Measurements from ENCODE around the gene CDS1.

DNA sequence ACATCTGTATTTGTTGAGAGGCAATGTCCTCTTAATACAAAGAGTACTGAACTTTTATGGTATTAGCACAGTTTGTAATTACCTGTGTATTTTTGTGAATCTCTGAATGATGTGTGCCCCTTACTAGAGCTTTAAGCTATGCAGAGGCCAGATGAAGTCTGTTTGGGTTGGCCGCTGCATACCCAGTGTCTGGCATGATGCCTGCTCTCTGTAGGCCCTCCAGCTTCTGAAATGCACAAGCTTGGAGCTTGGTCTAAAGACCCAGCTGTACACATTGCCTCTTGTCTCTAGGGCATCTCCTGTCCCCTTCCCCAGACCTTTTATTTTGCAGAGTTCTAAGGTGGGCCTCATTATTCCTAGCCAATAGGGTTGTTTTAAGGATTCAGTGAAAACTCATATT lies 68.6 kb downstream of the CDS1 start:
- TF ChIP-seq, protein P1, sequence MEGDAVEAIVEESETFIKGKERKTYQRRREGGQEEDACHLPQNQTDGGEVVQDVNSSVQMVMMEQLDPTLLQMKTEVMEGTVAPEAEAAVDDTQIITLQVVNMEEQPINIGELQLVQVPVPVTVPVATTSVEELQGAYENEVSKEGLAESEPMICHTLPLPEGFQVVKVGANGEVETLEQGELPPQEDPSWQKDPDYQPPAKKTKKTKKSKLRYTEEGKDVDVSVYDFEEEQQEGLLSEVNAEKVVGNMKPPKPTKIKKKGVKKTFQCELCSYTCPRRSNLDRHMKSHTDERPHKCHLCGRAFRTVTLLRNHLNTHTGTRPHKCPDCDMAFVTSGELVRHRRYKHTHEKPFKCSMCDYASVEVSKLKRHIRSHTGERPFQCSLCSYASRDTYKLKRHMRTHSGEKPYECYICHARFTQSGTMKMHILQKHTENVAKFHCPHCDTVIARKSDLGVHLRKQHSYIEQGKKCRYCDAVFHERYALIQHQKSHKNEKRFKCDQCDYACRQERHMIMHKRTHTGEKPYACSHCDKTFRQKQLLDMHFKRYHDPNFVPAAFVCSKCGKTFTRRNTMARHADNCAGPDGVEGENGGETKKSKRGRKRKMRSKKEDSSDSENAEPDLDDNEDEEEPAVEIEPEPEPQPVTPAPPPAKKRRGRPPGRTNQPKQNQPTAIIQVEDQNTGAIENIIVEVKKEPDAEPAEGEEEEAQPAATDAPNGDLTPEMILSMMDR (IDR thresholded peaks at IDR 0.05): no peak
- TF ChIP-seq POLR2A (IDR thresholded peaks at IDR 0.05): no peak
